NCI-H2196 treated with DMSO at 0.1 percent for 48 hours (cell line): ENCODE results near the gene MAP1A.
"Not testable (repeated sequence)": the region's sequence is repeated elsewhere in the genome, so short reads cannot be mapped to it uniquely, and the experiment has no call there.

Experiments used
- DNase-seq: peaks from one replicate; lab custom pipeline; 2025; ENCODE audit not compliant: unreplicated experiment; lab: John Stamatoyannopoulos, UW

The MAP1A gene

GRCh38 chr15:43528542-43529007 lies 11.2 kb downstream of the MAP1A start:
- DNase-seq, result no peak

- DNase-seq, result no peak
Measured at GRCh38 chr15:43529141-43529540, 11.7 kb downstream of the MAP1A start.

GRCh38 chr15:43529587-43530345 lies 12.4 kb downstream of the MAP1A start:
- DNase-seq, result no peak

DNA sequence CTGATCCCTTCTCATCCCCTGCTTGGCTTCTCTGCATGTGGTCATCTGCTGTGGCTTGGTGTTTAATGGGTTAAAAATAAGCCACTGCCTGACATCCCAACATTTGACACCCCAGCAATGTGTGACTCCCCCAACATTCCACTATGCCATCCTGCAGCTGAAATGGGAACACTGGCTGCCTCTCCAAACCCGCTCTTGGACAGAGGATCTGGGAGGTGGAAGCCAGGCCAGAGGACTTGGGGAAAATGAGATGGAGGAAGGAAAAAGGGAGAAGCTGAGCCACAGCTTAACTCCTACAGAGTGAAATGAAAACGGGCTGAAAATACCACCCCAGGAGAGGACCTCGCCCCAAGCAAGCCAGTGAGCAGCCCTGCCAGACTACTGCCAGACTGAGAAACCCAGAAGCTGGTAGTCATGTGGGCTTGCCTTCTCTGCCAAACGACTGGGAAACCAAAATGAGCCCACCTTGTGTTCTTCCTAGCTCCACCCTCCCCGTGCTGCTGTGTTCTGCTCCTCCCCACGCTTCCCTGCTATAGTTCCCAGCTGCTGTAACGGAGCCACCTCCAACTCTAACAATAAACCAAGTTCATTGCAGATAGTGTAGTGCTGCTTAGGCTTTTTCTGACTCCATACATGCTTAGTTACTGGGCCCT lies 13.7 kb downstream of the MAP1A start:
- no peak for DNase-seq

- DNase-seq, result not testable (repeated sequence)
Measured at GRCh38 chr15:43532826-43533225, 15.4 kb downstream of the MAP1A start.

GRCh38 chr15:43534897-43535296 lies 17.5 kb downstream of the MAP1A start:
- DNase-seq, result no peak

DNA sequence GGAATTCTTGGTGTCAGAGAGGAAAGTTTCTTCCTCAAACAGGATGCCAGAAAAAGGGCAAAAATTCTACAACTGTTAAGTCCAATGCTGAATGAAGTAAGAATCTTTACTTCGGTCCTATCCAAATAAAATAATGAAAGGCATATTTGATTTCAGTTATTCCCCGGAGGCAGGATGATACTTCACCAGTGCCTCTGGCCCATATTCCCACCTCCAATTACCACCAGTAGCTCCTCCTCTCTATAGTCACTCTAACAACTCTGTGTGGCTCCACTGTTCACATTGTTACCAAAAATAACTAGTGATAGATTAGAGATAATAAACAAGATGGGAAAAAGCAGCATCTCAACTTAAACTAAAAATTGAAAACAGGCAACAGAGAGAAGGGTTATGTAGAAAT lies 20.7 kb downstream of the MAP1A start:
- DNase-seq, result no peak

GRCh38 chr15:43541785-43542184 lies 24.4 kb downstream of the MAP1A start:
- DNase-seq, result no peak

- DNase-seq, result no peak
Measured at GRCh38 chr15:43544266-43544665, 26.9 kb downstream of the MAP1A start.

DNA sequence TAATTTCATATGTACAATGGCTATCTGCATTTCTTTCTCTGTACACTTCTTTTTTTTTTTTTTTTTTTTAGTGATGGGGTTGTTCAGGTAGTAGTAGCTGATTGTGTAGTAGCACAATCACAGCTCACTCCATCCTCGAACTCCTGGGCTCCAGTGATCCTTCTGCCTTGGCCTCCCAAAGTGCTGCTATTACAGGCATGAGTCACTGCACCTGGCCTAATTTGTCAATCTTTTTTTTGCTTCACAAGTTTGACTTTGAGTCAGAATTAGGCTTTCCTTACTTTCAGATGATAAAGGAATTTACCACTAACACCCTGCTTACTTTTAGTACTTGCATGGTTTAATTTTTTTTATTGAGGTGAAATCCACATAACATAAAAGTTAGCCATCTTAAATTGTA lies 28.0 kb downstream of the MAP1A start:
- no peak for DNase-seq

GRCh38 chr15:43547539-43547938 lies 30.1 kb downstream of the MAP1A start:
- no peak for DNase-seq

DNA sequence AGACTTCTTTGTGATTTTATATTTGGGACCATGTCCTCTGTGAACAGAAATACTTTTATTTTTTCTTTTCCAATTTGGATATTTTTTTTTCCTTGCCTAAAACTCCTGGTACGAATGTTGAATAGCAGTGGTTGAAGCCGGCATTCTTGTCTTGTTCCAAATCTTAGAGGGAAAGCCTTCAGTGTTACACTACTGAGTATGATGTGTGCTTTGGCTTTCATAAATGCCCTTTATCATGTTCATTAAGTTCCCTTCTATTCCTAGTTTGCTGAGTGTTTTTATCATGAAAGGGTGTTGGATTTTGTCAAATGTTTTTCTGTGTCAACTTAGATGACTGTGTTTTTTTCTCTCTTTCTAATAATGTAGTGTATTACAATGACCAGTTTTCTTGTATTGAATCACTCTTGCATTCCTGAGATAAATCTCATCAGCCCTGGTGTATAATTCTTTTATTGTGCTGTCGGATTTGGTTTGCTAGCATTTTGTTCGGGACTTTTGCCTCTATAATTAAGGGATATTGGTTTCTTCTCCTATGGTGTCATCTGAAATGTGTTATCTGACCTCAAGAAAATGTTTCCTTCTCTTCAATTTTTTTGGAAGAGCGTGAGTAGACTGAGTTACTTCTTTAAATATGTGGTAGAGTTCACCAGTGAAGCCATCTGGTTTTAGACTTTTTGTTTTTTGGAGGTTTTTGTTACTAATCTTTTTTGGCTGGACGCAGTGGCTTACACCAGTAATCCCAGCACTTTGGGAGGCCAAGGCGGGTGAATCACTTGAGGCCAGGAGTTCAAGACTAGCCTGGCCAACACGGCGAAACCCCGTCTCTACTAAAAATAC lies 33.3 kb downstream of the MAP1A start:
- DNase-seq, result no peak

GRCh38 chr15:43552256-43552655 lies 34.8 kb downstream of the MAP1A start:
- no peak for DNase-seq

- DNase-seq, result no peak
Measured at GRCh38 chr15:43552986-43553385, 35.6 kb downstream of the MAP1A start.

DNA sequence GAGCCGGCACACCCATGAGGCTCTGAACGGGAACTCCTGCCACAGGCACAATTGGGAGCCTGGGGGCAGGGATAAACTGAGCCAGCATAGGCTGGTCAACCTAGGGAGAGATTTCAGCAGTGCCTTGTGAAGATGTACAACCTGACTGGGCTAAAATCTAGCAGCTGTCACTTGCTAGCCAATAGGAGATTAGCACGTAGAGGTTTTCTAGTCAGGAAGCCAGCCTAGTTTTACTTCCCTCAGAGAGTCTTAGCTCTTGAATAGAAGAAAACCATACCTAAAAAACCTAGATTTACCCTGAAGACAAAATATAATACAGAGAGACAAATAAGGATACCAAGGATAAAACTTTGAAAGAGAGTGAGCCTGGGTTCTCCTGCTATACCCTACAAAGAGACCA lies 45.3 kb downstream of the MAP1A start:
- DNase-seq, result not testable (repeated sequence)

- not testable (repeated sequence) for DNase-seq
Measured at GRCh38 chr15:43563793-43564192, 46.4 kb downstream of the MAP1A start.

DNA sequence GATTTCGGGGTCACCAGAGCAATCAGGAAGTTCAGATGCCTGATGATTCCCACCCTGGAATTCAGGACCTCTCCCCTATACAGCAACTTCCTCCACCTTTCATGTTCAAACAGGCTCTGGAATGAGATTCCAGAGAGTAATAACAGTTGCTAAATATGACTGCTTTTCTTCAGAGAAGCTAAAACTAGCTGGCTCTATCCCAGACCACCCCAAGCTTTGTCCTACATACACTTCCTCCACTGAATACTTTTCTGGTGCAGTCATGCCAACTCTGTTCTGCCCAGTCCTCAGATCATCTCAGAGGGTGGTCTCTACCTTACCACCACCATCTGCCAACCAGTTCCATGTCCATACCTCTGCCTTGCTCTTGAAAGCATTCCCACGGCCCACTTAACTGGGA lies 49.2 kb downstream of the MAP1A start:
- not testable (repeated sequence) for DNase-seq

- DNase-seq, result not testable (repeated sequence)
Measured at GRCh38 chr15:43574607-43575006, 57.2 kb downstream of the MAP1A start.
